ENCODE results near the gene MGAT5. TPM values are rescaled to one million over a fixed set of nuclear protein-coding genes. Genes with fewer than 3 reads are reported as not detected.

Gene MGAT5
- total RNA-seq, 4 donors from 2014 or later: 16.3 to 37.8 (median 32.5) TPM

GRCh38 chr2:134250840-134251461, 2.9 kb upstream of the MGAT5 start:
- no peak for DNase-seq (ENCODE audit: low spot score in 2 of 2)
- TF ChIP-seq POLR2A (IDR thresholded peaks at IDR 0.05) (no peak), CTCF (IDR thresholded peaks at IDR 0.05) (no peak)
- intact Hi-C loops (cut with DNase I; ENCODE audit: low total_unique reads): no loop called here
- 90 to 91% methylated on average over 8 of the region's 8 CpGs for WGBS, 2 donors
- H3K4me3 ChIP-seq (ENCODE audit: low read depth, poor library complexity, severe bottlenecking): no peak overlapping the region

DNA sequence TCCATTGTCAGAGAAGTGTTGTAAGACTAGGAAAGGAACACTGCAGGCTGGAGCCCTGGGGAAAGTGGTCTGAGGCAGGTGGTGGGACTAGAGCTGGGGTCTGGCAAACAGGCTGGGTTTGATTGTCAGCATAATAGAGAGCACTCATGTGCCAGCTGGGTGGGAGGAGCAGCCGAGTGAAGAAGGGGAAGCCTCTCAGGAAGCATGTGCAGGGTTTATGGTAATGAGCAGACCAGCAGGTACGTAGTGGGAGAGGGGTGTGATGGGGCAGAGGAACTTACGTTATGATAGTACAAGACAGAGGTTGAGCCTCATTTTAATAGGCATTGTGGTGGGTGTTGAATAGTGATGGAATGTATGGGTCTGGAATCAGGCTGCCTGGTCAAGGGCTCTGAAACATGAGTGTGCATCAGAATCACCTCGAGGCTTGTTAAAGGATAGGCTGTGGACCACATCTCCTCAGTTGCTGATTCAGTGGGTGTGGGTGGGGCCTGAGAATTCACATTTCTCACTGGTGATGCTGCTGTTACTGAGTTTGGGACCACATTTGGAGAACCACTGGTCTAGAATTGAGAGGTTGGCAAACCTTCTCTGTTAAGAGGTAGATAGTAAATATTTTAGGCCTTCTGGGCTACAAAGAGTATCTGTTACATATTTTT, 1.7 kb upstream of the MGAT5 start:
- no peak for DNase-seq (ENCODE audit: low spot score in 2 of 2)
- WGBS, 2 donors: 88 to 91% methylated on average over 4 of the region's 4 CpGs
- TF ChIP-seq POLR2A (IDR thresholded peaks at IDR 0.05): no peak
- no peak for TF ChIP-seq CTCF (IDR thresholded peaks at IDR 0.05)
- H3K4me3 ChIP-seq (ENCODE audit: low read depth, poor library complexity, severe bottlenecking): no peak overlapping the region
- intact Hi-C loops (cut with DNase I; ENCODE audit: low total_unique reads): no loop called here

DNA sequence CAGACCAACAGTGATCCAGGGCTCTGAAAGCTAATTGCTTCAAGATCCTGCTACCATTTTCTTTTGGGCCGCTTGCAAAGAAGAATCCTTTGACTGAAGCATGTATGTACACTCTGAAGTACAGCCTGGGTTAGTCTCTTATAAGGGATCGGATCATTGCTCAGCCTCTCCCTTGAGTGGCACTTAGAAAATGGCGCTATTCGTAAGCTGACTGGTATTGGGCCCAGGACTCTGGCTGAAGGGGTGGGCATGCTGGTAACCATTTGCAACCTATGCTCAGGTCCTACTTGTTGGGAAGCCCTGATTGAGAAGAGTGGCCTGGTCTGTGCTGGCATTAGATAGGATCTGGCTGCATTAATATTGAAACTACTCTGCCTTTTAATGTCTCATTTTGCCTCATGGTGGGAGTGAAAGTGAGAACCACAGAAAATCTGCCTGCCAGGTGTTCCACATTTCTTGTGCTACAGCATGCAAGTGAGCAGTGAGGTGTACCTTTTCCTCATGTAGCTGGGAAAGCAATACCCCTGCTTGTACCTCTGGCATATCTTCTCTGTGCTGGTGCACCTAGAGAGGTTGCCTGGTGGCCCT, 661 bp upstream of the MGAT5 start:
- intact Hi-C loops (cut with DNase I; ENCODE audit: low total_unique reads): no loop called here
- WGBS, 2 donors: 95 to 98% methylated on average over 4 of the region's 4 CpGs
- TF ChIP-seq POLR2A (IDR thresholded peaks at IDR 0.05) (no peak), CTCF (IDR thresholded peaks at IDR 0.05) (no peak)

DNA sequence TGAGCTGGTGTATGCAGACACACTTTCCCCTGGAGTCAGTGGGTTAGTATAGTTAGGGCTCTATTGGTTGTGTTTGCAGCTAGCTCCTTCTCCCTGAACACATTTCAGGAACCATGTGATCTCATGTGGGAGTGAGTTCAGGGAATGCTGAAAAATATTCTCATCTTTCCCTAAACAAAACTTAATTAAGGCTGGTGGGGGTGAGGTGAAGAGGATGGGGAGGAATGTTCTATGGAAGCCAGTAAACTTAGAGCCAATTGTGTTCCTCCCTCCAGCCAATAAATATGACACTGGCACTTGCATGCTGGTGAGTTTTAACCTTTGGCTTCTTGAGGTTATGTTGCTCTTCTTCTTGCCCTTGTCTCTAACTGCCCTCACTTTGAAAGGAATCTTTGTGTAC, 952 bp downstream of the MGAT5 start:
- TF ChIP-seq POLR2A (IDR thresholded peaks at IDR 0.05) (no peak), CTCF (IDR thresholded peaks at IDR 0.05) (no peak)
- intact Hi-C loops (cut with DNase I; ENCODE audit: low total_unique reads): no loop called here
- H3K4me3 ChIP-seq (ENCODE audit: low read depth, poor library complexity, severe bottlenecking): no peak overlapping the region
- no peak for DNase-seq (ENCODE audit: low spot score in 2 of 2)

More for the DNA sequence above, 661 bp upstream of the MGAT5 start:
- DNase-seq (ENCODE audit: low spot score in 2 of 2): no peak
- no peak overlapping the region for H3K4me3 ChIP-seq (ENCODE audit: low read depth, poor library complexity, severe bottlenecking)

DNA sequence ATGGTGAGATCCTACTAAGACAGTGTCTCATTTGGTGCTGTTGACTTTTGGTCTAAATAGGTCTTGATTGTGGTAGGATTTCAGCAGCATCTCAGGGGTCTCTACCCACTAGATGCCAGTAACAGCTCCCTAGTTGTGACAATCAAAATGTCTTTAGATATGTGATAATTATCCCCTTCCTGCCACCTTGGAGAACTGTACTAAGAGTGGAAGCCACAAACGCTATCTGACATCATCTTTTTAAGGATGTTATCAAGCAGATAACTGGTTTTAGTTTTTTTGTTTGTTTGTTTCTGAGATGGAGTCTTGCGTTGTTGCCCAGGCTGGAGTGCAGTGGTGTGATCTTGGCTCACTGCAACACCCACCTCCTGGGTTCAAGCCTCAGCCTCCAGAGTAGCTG, 3.1 kb downstream of the MGAT5 start:
- intact Hi-C loops (cut with DNase I; ENCODE audit: low total_unique reads): no loop called here
- WGBS, 2 donors: 82 to 85% methylated on average over 2 of the region's 2 CpGs

More for the DNA sequence above, 3.1 kb downstream of the MGAT5 start:
- TF ChIP-seq CTCF (IDR thresholded peaks at IDR 0.05) (no peak), POLR2A (IDR thresholded peaks at IDR 0.05) (no peak)
- no peak overlapping the region for H3K4me3 ChIP-seq (ENCODE audit: low read depth, poor library complexity, severe bottlenecking)
- no peak for DNase-seq (ENCODE audit: low spot score in 2 of 2)
